Measurements from ENCODE around the gene DSC3.

The DSC3 gene

DNA sequence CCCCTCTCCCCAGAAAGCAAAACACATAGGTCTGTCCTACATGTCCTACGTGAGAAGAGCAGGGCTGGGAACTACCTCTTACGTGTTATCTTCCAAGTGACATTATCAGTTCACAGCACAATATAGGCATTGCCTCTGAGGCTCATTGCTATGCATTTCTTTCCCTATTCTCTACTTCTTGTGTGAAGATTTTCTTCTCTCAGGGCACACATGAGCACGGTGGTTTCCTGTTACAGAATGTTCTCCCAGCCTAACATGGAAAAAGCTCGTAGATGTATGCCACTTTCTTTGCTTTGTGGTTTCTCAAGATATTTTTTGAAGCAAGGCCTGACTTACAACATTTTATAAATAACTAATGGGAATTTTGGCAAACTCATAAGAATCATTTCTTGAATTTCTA lies 19.4 kb upstream of the DSC3 start:
- Histone ChIP-seq H3K36me3 (ENCODE audit: control insufficient read depth, insufficient read depth, low read length) (no peaks in the 10 kb centered on the region), H3K27ac (ENCODE audit: insufficient read depth, low read depth, low read length, poor library complexity, severe bottlenecking) (no peak overlapping the region), H3K4me1 (ENCODE audit: control insufficient read depth, insufficient read depth, low read length) (no peaks in the 10 kb centered on the region), H3K9me3 (ENCODE audit: control insufficient read depth, low read length) (no peaks in the 10 kb centered on the region), H3K27me3 (ENCODE audit: control insufficient read depth, insufficient read depth, low read length, poor library complexity, severe bottlenecking) (no peaks in the 10 kb centered on the region), H3K4me3 (ENCODE audit: insufficient read depth, low read depth, low read length) (no peak overlapping the region)
- WGBS, 2 experiments, result 65 to 68% methylated on average over 4 of the region's 4 CpGs

DNA sequence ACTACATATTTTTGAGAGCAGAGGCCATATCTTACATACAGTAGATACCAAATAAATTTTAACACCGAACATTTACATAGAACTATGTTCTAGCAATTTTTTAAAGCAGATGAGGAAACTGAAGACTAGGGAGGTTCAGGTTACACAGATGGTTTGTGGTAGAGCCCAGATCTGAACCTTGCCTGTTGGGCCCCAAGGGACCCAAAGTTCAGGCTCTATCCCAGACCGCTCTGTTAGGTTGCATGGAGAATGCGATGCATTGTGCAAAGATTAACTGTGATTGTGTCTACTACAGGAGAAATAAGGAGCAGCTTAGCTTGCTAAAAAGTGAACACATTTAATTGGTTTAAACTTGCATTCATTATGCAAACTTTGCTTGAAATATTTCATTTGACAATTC lies 16.4 kb upstream of the DSC3 start:
- WGBS, 2 experiments, result 90 to 92% methylated on average over 3 of the region's 3 CpGs
- no peak overlapping the region for H3K4me3 ChIP-seq (ENCODE audit: insufficient read depth, low read depth, low read length)
- no peaks in the 10 kb centered on the region for H3K9me3 ChIP-seq (ENCODE audit: control insufficient read depth, low read length)
- no peaks in the 10 kb centered on the region for H3K36me3 ChIP-seq (ENCODE audit: control insufficient read depth, insufficient read depth, low read length)
- no peaks in the 10 kb centered on the region for H3K27me3 ChIP-seq (ENCODE audit: control insufficient read depth, insufficient read depth, low read length, poor library complexity, severe bottlenecking)
- H3K27ac ChIP-seq (ENCODE audit: insufficient read depth, low read depth, low read length, poor library complexity, severe bottlenecking), result no peak overlapping the region
- H3K4me1 ChIP-seq (ENCODE audit: control insufficient read depth, insufficient read depth, low read length), result no peaks in the 10 kb centered on the region

DNA sequence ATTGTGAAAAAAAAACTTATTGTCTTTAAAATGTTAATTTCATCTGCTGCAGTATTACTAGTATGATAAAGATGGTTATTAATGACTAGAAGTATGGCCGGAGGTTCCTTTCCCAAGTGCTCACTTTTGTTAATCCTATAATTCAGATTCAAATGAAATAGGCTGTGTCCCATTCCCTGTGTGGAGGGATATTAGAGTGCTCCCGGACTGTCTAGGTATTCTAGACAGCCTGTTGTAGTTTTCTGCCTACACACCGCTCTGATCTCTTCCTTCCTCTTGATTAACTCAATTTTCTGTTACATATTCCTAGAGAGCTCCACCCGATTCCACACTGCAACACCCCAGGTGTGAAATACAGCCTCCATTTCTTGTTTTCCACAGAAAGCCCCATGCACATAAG lies 15.4 kb upstream of the DSC3 start:
- Histone ChIP-seq H3K9me3 (ENCODE audit: control insufficient read depth, low read length) (no peaks in the 10 kb centered on the region), H3K27me3 (ENCODE audit: control insufficient read depth, insufficient read depth, low read length, poor library complexity, severe bottlenecking) (no peaks in the 10 kb centered on the region), H3K36me3 (ENCODE audit: control insufficient read depth, insufficient read depth, low read length) (no peaks in the 10 kb centered on the region), H3K4me1 (ENCODE audit: control insufficient read depth, insufficient read depth, low read length) (no peaks in the 10 kb centered on the region), H3K4me3 (ENCODE audit: insufficient read depth, low read depth, low read length) (no peak overlapping the region), H3K27ac (ENCODE audit: insufficient read depth, low read depth, low read length, poor library complexity, severe bottlenecking) (no peak overlapping the region)
- 94 to 95% methylated on average over 4 of the region's 4 CpGs for WGBS, 2 experiments

DNA sequence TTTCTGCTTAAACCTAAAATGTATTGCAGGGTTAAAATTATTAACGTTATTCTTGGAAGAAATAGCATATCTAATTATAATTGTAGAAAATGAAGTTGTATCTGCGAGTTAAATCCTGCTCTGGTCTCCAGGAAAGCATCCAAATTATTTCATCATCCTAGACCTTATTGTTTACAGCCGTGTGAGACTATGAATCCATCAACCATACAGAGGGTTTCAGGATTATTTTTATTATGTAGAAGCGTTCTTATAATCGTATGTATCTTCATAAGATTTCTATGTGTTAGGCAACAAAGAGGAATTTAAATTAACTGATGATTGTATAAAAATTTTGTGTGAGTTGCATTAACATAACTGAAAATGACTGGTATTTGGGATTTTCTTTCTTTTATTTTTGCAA lies 14.5 kb upstream of the DSC3 start:
- H3K4me1 ChIP-seq (ENCODE audit: control insufficient read depth, insufficient read depth, low read length), result no peaks in the 10 kb centered on the region

DNA sequence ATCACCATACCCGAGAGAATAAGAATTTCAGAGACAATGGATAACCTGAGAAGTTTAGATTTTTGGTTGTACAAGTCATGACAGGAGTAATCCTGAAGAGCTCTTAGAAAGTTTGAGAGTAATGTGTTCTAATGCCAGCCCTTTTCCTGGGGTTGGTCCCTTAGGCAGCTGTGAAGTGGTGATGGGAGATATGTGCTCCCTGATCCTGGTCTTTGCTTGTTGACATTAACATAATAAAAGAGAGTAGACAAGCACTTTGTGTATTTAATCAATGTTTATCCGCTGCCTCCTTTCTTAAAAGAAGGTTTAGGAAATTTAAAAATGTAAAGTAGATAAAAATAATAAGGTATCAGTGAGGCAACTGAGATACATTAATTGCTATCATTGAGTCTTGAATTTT lies 13.8 kb upstream of the DSC3 start:
- no peak overlapping the region for H3K4me3 ChIP-seq (ENCODE audit: insufficient read depth, low read depth, low read length)
- no peaks in the 10 kb centered on the region for H3K9me3 ChIP-seq (ENCODE audit: control insufficient read depth, low read length)
- no peak overlapping the region for H3K27ac ChIP-seq (ENCODE audit: insufficient read depth, low read depth, low read length, poor library complexity, severe bottlenecking)
- 61 to 80% methylated on average over 2 of the region's 2 CpGs for WGBS, 2 experiments
- H3K27me3 ChIP-seq (ENCODE audit: control insufficient read depth, insufficient read depth, low read length, poor library complexity, severe bottlenecking), result no peaks in the 10 kb centered on the region
- H3K4me1 ChIP-seq (ENCODE audit: control insufficient read depth, insufficient read depth, low read length), result no peaks in the 10 kb centered on the region
- H3K36me3 ChIP-seq (ENCODE audit: control insufficient read depth, insufficient read depth, low read length), result no peaks in the 10 kb centered on the region

More for the DNA sequence above, 14.5 kb upstream of the DSC3 start:
- H3K27ac ChIP-seq (ENCODE audit: insufficient read depth, low read depth, low read length, poor library complexity, severe bottlenecking), result no peak overlapping the region
- no peaks in the 10 kb centered on the region for H3K27me3 ChIP-seq (ENCODE audit: control insufficient read depth, insufficient read depth, low read length, poor library complexity, severe bottlenecking)
- no peaks in the 10 kb centered on the region for H3K9me3 ChIP-seq (ENCODE audit: control insufficient read depth, low read length)
- no peaks in the 10 kb centered on the region for H3K36me3 ChIP-seq (ENCODE audit: control insufficient read depth, insufficient read depth, low read length)
- 100% methylated on average over 2 of the region's 5 CpGs for WGBS, 2 experiments
- H3K4me3 ChIP-seq (ENCODE audit: insufficient read depth, low read depth, low read length), result no peak overlapping the region

DNA sequence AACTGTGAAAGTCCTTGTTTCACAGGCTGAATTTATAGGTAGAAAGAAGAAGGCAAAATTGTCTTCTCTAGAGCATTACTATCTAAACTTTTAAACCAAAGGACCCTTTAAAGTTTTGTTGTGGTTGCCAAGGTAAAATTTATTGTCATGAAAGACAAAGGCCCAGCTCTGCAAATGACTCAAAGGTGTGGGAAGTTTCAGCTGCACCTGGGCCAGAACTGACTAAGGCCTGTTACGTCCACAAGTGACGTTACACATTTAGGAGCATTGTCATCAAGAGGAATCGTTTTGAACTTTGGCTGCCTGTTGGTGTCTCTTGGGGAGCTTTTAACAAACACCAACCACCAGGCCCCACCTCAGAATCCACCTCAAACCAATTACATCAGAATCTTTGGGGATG lies 8.1 kb upstream of the DSC3 start:
- Histone ChIP-seq H3K27ac (ENCODE audit: insufficient read depth, low read depth, low read length, poor library complexity, severe bottlenecking) (no peak overlapping the region), H3K4me1 (ENCODE audit: control insufficient read depth, insufficient read depth, low read length) (no peaks in the 10 kb centered on the region), H3K4me3 (ENCODE audit: insufficient read depth, low read depth, low read length) (no peak overlapping the region), H3K36me3 (ENCODE audit: control insufficient read depth, insufficient read depth, low read length) (no peaks in the 10 kb centered on the region), H3K9me3 (ENCODE audit: control insufficient read depth, low read length) (no peaks in the 10 kb centered on the region), H3K27me3 (ENCODE audit: control insufficient read depth, insufficient read depth, low read length, poor library complexity, severe bottlenecking) (no peaks in the 10 kb centered on the region)
- 82 to 90% methylated on average over 3 of the region's 3 CpGs for WGBS, 2 experiments

DNA sequence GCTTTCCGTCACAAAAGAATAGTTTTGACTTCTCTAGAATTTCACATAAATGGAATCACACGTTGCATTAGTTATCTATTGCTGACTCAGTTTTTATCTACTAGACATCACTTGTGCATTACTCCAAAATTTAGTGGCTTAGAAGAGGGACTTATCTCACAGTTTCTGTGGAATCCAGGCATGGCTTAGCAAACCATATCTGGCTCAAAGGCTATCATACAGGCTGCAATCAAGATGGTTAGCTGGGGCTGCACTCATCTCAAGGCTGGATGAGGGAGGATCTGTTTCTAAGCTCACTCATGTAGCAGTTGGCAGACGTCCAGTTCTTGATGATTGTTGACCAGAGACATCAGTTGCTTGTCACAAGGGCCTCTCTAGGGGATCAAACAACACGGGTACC lies 6.6 kb upstream of the DSC3 start:
- Histone ChIP-seq H3K27me3 (ENCODE audit: control insufficient read depth, insufficient read depth, low read length, poor library complexity, severe bottlenecking) (peaks cover 7% of the 10 kb centered on the region), H3K9me3 (ENCODE audit: control insufficient read depth, low read length) (no peaks in the 10 kb centered on the region), H3K36me3 (ENCODE audit: control insufficient read depth, insufficient read depth, low read length) (no peaks in the 10 kb centered on the region), H3K4me3 (ENCODE audit: insufficient read depth, low read depth, low read length) (no peak overlapping the region), H3K4me1 (ENCODE audit: control insufficient read depth, insufficient read depth, low read length) (no peaks in the 10 kb centered on the region), H3K27ac (ENCODE audit: insufficient read depth, low read depth, low read length, poor library complexity, severe bottlenecking) (no peak overlapping the region)
- WGBS, 2 experiments, result 89 to 93% methylated on average over 4 of the region's 4 CpGs

DNA sequence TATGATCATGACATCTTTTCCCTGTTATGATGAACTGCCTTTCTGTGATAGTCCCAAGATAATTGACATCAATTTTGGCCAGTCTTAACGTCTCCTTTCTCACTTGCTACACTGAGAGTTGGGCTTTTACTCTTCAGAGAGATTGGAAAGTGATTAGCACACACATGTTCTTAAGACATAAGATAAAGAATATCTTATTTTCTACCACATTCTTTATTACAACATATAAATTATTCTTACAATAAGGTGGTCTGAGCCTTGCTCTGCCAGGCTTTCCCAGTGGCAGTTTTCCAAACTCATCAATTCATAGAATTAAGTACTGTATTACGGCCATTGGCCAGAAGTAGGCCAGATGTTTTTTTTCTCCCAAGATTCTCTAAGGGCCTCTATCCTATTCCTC lies 5.7 kb upstream of the DSC3 start:
- H3K4me1 ChIP-seq (ENCODE audit: control insufficient read depth, insufficient read depth, low read length), result no peaks in the 10 kb centered on the region
- peaks cover 17% of the 10 kb centered on the region for H3K27me3 ChIP-seq (ENCODE audit: control insufficient read depth, insufficient read depth, low read length, poor library complexity, severe bottlenecking)
- H3K27ac ChIP-seq (ENCODE audit: insufficient read depth, low read depth, low read length, poor library complexity, severe bottlenecking), result no peak overlapping the region
- WGBS, 2 experiments, result 97 to 100% methylated on average over 2 of the region's 2 CpGs
- no peaks in the 10 kb centered on the region for H3K36me3 ChIP-seq (ENCODE audit: control insufficient read depth, insufficient read depth, low read length)
- H3K9me3 ChIP-seq (ENCODE audit: control insufficient read depth, low read length), result no peaks in the 10 kb centered on the region
- H3K4me3 ChIP-seq (ENCODE audit: insufficient read depth, low read depth, low read length), result no peak overlapping the region

DNA sequence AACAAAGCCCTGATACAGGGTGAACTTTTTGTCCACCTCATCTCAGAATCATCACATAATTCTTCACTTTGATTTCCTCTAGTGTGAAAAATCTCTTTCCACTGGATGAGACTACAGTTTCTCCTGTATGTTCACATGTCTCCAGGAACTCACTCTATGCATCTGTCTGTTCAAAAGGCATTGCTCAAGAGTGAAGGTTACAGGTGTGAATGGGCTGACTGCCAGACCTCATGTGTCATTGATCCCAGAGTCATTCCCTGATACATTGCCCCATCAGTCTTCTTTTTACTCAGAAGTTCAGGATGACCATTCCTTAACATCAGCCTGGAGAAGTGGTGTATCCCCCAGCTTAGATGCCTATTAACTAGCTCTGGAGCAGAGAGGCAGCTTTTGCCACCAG lies 4.4 kb upstream of the DSC3 start:
- Histone ChIP-seq H3K36me3 (ENCODE audit: control insufficient read depth, insufficient read depth, low read length) (no peaks in the 10 kb centered on the region), H3K9me3 (ENCODE audit: control insufficient read depth, low read length) (no peaks in the 10 kb centered on the region), H3K27me3 (ENCODE audit: control insufficient read depth, insufficient read depth, low read length, poor library complexity, severe bottlenecking) (peaks cover 30% of the 10 kb centered on the region), H3K4me3 (ENCODE audit: insufficient read depth, low read depth, low read length) (no peak overlapping the region), H3K27ac (ENCODE audit: insufficient read depth, low read depth, low read length, poor library complexity, severe bottlenecking) (no peak overlapping the region), H3K4me1 (ENCODE audit: control insufficient read depth, insufficient read depth, low read length) (no peaks in the 10 kb centered on the region)

DNA sequence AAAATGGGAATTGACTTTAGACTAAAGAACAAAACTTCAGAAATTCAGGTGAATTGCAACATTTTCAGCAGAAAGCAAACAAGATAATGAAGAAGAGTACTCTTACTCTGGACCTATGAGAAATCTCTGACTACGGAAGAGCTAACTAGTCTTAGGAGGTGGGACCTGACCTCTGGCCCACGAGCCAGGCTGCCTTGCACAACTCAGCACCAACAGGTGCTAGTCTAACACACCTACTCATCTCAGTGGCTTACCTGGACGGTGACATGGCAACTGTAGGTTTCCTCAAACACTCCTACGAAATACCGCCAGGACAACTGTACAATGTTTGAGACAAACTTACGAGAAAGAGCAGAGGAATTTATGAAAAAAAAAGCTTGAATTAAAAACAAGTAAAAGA lies 3.1 kb upstream of the DSC3 start:
- H3K4me1 ChIP-seq (ENCODE audit: control insufficient read depth, insufficient read depth, low read length), result peaks cover 7% of the 10 kb centered on the region
- no peaks in the 10 kb centered on the region for H3K9me3 ChIP-seq (ENCODE audit: control insufficient read depth, low read length)
- H3K27me3 ChIP-seq (ENCODE audit: control insufficient read depth, insufficient read depth, low read length, poor library complexity, severe bottlenecking), result peaks cover 43% of the 10 kb centered on the region
- H3K36me3 ChIP-seq (ENCODE audit: control insufficient read depth, insufficient read depth, low read length), result no peaks in the 10 kb centered on the region
- no peak overlapping the region for H3K27ac ChIP-seq (ENCODE audit: insufficient read depth, low read depth, low read length, poor library complexity, severe bottlenecking)
- no peak overlapping the region for H3K4me3 ChIP-seq (ENCODE audit: insufficient read depth, low read depth, low read length)
- 91 to 93% methylated on average over 6 of the region's 6 CpGs for WGBS, 2 experiments

DNA sequence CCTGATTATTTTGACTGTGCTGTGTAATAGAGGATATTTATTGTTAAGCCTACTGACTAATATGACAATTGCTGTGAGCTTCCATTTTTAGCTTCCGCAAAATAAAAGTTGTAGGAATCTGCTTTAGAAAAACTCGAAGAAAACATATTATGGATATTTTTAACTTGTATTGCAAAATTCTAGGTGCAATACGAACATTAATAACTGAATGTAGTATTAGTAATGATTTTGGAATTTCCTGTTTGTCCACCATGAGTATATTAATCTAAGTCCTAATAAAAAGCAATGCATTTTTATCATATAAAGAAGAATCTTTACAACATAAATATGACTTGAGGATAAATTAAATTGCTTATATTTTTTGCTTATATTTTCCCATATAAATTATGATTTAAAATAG lies 2.4 kb upstream of the DSC3 start:
- H3K27ac ChIP-seq (ENCODE audit: insufficient read depth, low read depth, low read length, poor library complexity, severe bottlenecking), result no peak overlapping the region
- H3K9me3 ChIP-seq (ENCODE audit: control insufficient read depth, low read length), result no peaks in the 10 kb centered on the region
- H3K36me3 ChIP-seq (ENCODE audit: control insufficient read depth, insufficient read depth, low read length), result no peaks in the 10 kb centered on the region
- peaks cover 50% of the 10 kb centered on the region for H3K27me3 ChIP-seq (ENCODE audit: control insufficient read depth, insufficient read depth, low read length, poor library complexity, severe bottlenecking)
- H3K4me3 ChIP-seq (ENCODE audit: insufficient read depth, low read depth, low read length), result no peak overlapping the region
- 89 to 96% methylated on average over 2 to 3 of the region's 3 CpGs for WGBS, 2 experiments
- peaks cover 7% of the 10 kb centered on the region for H3K4me1 ChIP-seq (ENCODE audit: control insufficient read depth, insufficient read depth, low read length)
